H1 (cell line): Measurements from ENCODE around the gene OPCML. TPM values are rescaled to one million over a fixed set of nuclear protein-coding genes. Genes with fewer than 3 reads are reported as not detected.

Experiments used
- CBX5 ChIP-seq: fragments of 300-800, 300-1000 bp; sonication (generic); IDR thresholded peaks from 2 replicates; pipeline ENCODE4 v1.7.1; 2016; ENCODE audit warnings: antibody characterized with exemption, low read length, low read depth
- EZH2 ChIP-seq: fragments of 200-600 bp; sonication (generic); IDR thresholded peaks from 2 replicates; pipeline ENCODE4 v1.7.1; 2012; ENCODE audit warnings: low read depth, mild to moderate bottlenecking, moderate library complexity, low read length, inconsistent platforms; ENCODE audit not compliant: severe bottlenecking
- JUN ChIP-seq: IDR thresholded peaks from 2 replicates; pipeline ENCODE4 v1.6.1; 2011; ENCODE audit warnings: low read depth, mild to moderate bottlenecking, improper control_type of control experiment, low read length
- RBBP5 ChIP-seq: IDR thresholded peaks from 2 replicates; pipeline ENCODE4 v1.7.1; 2012; ENCODE audit warnings: low read depth, mild to moderate bottlenecking, inconsistent platforms, low read length, moderate library complexity, borderline replicate concordance
- SP1 ChIP-seq: IDR thresholded peaks from 2 replicates; pipeline ENCODE4 v1.6.1; 2011; ENCODE audit warnings: low read depth, low read length
- SRF ChIP-seq: IDR thresholded peaks from 2 replicates; pipeline ENCODE4 v1.6.1; 2011; ENCODE audit warnings: mild to moderate bottlenecking, low read depth, low read length, moderate library complexity
- polyA plus RNA-seq, 7 experiments: library from polyadenylated mRNA; depleted of rRNA in 3 of 7; stranded (reverse) in 5 of 7; unstranded in 2 of 7; fragments of >200 nt in 5 of 7; fragments of 200-250 nt in 2 of 7; gene quantifications; 1 replicate in 5 of 7; 2 replicates in 1 of 7; 4 replicates in 1 of 7; pipeline versions ENCODE4 v1.2.1 to v1.2.3, GENCODE V29; 2011 to 2013; ENCODE audit warnings: missing spikeins in 2 of 7, mixed read lengths in 2 of 7
- total RNA-seq: library from RNA; stranded (reverse); fragmentation: NEBNext Ultra II Directional; extraction: Animal tissue kit (Norgen Biotek cat#: 25700); gene quantifications from 2 replicates; pipeline ENCODE4 v1.2.1, GENCODE V29; 2021
- TF ChIP-seq, protein P1 (sequence below): fragments of 300-600 bp; sonication (generic); IDR thresholded peaks from 2 replicates; pipeline ENCODE4 v1.7.1; 2012; ENCODE audit warnings: low read length, moderate library complexity, mild to moderate bottlenecking, inconsistent platforms; ENCODE audit not compliant: insufficient replicate concordance

OPCML gene
- total and polyA plus RNA-seq, 2 of the 8 experiments (the other 6 are each of a cell fraction or from before 2014, with no cell fraction given) = 2.3 to 3.1 TPM

DNA sequence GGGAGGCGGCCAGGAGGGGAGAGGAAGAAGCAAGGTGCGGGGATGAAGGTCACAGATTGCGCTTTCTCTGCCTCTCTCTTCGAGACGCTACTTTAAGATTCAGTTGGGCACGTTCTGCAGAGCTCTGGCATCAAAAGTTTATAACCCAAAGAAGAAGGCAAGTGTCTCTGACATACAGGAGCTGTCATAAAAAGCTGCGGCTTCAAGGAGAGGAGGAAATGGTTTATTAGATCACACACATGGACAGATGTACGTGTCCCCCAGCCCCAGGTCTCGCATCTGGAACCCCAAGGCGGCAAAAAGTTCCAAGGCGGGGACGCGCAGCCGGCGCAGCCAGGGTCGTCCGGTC lies 589.0 kb downstream of the OPCML start (continued):
- TF ChIP-seq, protein P1, sequence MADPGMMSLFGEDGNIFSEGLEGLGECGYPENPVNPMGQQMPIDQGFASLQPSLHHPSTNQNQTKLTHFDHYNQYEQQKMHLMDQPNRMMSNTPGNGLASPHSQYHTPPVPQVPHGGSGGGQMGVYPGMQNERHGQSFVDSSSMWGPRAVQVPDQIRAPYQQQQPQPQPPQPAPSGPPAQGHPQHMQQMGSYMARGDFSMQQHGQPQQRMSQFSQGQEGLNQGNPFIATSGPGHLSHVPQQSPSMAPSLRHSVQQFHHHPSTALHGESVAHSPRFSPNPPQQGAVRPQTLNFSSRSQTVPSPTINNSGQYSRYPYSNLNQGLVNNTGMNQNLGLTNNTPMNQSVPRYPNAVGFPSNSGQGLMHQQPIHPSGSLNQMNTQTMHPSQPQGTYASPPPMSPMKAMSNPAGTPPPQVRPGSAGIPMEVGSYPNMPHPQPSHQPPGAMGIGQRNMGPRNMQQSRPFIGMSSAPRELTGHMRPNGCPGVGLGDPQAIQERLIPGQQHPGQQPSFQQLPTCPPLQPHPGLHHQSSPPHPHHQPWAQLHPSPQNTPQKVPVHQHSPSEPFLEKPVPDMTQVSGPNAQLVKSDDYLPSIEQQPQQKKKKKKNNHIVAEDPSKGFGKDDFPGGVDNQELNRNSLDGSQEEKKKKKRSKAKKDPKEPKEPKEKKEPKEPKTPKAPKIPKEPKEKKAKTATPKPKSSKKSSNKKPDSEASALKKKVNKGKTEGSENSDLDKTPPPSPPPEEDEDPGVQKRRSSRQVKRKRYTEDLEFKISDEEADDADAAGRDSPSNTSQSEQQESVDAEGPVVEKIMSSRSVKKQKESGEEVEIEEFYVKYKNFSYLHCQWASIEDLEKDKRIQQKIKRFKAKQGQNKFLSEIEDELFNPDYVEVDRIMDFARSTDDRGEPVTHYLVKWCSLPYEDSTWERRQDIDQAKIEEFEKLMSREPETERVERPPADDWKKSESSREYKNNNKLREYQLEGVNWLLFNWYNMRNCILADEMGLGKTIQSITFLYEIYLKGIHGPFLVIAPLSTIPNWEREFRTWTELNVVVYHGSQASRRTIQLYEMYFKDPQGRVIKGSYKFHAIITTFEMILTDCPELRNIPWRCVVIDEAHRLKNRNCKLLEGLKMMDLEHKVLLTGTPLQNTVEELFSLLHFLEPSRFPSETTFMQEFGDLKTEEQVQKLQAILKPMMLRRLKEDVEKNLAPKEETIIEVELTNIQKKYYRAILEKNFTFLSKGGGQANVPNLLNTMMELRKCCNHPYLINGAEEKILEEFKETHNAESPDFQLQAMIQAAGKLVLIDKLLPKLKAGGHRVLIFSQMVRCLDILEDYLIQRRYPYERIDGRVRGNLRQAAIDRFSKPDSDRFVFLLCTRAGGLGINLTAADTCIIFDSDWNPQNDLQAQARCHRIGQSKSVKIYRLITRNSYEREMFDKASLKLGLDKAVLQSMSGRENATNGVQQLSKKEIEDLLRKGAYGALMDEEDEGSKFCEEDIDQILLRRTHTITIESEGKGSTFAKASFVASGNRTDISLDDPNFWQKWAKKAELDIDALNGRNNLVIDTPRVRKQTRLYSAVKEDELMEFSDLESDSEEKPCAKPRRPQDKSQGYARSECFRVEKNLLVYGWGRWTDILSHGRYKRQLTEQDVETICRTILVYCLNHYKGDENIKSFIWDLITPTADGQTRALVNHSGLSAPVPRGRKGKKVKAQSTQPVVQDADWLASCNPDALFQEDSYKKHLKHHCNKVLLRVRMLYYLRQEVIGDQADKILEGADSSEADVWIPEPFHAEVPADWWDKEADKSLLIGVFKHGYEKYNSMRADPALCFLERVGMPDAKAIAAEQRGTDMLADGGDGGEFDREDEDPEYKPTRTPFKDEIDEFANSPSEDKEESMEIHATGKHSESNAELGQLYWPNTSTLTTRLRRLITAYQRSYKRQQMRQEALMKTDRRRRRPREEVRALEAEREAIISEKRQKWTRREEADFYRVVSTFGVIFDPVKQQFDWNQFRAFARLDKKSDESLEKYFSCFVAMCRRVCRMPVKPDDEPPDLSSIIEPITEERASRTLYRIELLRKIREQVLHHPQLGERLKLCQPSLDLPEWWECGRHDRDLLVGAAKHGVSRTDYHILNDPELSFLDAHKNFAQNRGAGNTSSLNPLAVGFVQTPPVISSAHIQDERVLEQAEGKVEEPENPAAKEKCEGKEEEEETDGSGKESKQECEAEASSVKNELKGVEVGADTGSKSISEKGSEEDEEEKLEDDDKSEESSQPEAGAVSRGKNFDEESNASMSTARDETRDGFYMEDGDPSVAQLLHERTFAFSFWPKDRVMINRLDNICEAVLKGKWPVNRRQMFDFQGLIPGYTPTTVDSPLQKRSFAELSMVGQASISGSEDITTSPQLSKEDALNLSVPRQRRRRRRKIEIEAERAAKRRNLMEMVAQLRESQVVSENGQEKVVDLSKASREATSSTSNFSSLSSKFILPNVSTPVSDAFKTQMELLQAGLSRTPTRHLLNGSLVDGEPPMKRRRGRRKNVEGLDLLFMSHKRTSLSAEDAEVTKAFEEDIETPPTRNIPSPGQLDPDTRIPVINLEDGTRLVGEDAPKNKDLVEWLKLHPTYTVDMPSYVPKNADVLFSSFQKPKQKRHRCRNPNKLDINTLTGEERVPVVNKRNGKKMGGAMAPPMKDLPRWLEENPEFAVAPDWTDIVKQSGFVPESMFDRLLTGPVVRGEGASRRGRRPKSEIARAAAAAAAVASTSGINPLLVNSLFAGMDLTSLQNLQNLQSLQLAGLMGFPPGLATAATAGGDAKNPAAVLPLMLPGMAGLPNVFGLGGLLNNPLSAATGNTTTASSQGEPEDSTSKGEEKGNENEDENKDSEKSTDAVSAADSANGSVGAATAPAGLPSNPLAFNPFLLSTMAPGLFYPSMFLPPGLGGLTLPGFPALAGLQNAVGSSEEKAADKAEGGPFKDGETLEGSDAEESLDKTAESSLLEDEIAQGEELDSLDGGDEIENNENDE = no peak
- peak; percentile 44 for TF ChIP-seq EZH2
- peak; percentile 21; the same call in 1 of the 2 replicates for TF ChIP-seq RBBP5
- TF ChIP-seq JUN = no peak
- no peak for TF ChIP-seq CBX5
- TF ChIP-seq SRF = no peak
- no peak for TF ChIP-seq SP1
